MM.1S (cell line): Measurements from ENCODE around the gene CTSE.
"Not testable (repeated sequence)": the region's sequence is repeated elsewhere in the genome, so short reads cannot be mapped to it uniquely, and the experiment has no call there.

Experiments used
- CTCF ChIP-seq: fragments of 300-600 bp; sonication (generic); IDR thresholded peaks from 2 replicates; pipeline ENCODE4 v1.5.1; 2016; ENCODE audit warnings: antibody characterized with exemption, low read length, mixed read lengths
- EZH2 ChIP-seq: fragments of 300-600 bp; sonication (generic); optimal IDR thresholded peaks from 2 replicates; pipeline ENCODE3; 2017; ENCODE audit warnings: low read depth, mild to moderate bottlenecking, antibody characterized with exemption, low read length, mixed read lengths
- EZH2phosphoT487 ChIP-seq: fragments of 300-600 bp; sonication (generic); IDR thresholded peaks from 2 replicates; pipeline ENCODE4 v1.6.1; 2018; ENCODE audit warnings: antibody characterized with exemption, low read length

- not testable (repeated sequence) for TF ChIP-seq EZH2, CTCF, EZH2phosphoT487
Observed at GRCh38 chr1:205996641-205997040, 27.1 kb downstream of the CTSE start.
